OCI-LY7 (cell line): Measurements from ENCODE around the gene OSCP1.

ENCODE experiments used
- EZH2phosphoT487 ChIP-seq: fragments of 200-600 bp; sonication (generic); IDR thresholded peaks from 2 replicates; pipeline ENCODE4 v1.6.1; 2018; ENCODE audit warnings: low read depth, borderline replicate concordance, mild to moderate bottlenecking, mixed run types, antibody characterized with exemption, low read length, moderate library complexity, mixed read lengths
- TF ChIP-seq, protein P1 (sequence below): fragments of 200-600 bp; sonication (generic); conservative IDR thresholded peaks from 2 replicates; pipeline ENCODE4 v1.5.1; 2014; ENCODE audit warnings: mild to moderate bottlenecking, antibody characterized with exemption, low read length, moderate library complexity, mixed read lengths

DNA sequence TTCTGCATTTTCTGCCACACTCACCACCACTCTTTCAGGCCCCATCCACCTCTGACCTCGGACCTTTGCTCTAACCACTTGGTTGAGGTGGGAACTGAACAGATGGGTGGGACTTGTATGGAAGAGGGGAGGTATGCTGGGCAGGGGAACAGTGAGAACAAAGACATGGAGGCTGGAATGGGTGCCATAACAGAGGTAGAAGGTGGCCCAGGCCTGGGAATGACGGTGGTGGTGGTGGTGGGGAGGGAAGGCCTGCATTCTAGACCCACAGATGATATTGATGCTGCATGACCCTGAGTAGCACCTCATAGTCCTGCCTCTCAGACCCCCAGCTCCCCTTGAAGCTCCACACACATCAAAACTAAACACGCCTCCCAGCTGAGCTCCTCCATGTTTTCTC is 37.7 kb upstream of the OSCP1 start:
- TF ChIP-seq, protein P1, sequence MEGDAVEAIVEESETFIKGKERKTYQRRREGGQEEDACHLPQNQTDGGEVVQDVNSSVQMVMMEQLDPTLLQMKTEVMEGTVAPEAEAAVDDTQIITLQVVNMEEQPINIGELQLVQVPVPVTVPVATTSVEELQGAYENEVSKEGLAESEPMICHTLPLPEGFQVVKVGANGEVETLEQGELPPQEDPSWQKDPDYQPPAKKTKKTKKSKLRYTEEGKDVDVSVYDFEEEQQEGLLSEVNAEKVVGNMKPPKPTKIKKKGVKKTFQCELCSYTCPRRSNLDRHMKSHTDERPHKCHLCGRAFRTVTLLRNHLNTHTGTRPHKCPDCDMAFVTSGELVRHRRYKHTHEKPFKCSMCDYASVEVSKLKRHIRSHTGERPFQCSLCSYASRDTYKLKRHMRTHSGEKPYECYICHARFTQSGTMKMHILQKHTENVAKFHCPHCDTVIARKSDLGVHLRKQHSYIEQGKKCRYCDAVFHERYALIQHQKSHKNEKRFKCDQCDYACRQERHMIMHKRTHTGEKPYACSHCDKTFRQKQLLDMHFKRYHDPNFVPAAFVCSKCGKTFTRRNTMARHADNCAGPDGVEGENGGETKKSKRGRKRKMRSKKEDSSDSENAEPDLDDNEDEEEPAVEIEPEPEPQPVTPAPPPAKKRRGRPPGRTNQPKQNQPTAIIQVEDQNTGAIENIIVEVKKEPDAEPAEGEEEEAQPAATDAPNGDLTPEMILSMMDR = no peak
- TF ChIP-seq EZH2phosphoT487 = no peak
